BLaER1 treated with 17β-estradiol and CSF1 and Interleukin-3, amounts not matched to agents 10 nM and 100 nM (cell line): Measurements from ENCODE around the gene GID8.

Experiments used
- H3K27ac ChIP-seq, 11 experiments: shearing (Covaris generic); formaldehyde crosslinking; 2 replicates each; pipeline ENCODE4 v1.8.1; 2022
- H3K27me3 ChIP-seq, 11 experiments: shearing (Covaris generic); formaldehyde crosslinking; 2 replicates each; pipeline ENCODE4 v1.8.1; 2022
- H3K36me3 ChIP-seq, 11 experiments: shearing (Covaris generic); formaldehyde crosslinking; 2 replicates each; pipeline ENCODE4 v1.8.1; 2022
- H3K4me1 ChIP-seq, 10 experiments: shearing (Covaris generic); formaldehyde crosslinking; 2 replicates each; pipeline ENCODE4 v1.8.1; 2022
- H3K4me2 ChIP-seq, 11 experiments: shearing (Covaris generic); formaldehyde crosslinking; 2 replicates each; pipeline ENCODE4 v1.8.1; 2022
- H3K4me3 ChIP-seq, 10 experiments: shearing (Covaris generic); formaldehyde crosslinking; 2 replicates each; pipeline ENCODE4 v1.8.1; 2022
- H3K9ac ChIP-seq, 11 experiments: shearing (Covaris generic); formaldehyde crosslinking; 2 replicates each; pipeline ENCODE4 v1.8.1; 2022
- H3K9me3 ChIP-seq, 11 experiments: shearing (Covaris generic); formaldehyde crosslinking; replicated peaks in 1 of 11; 2 replicates each; pipeline ENCODE4 v1.8.1; 2022
- H4K20me1 ChIP-seq, 11 experiments: shearing (Covaris generic); formaldehyde crosslinking; 2 replicates each; pipeline ENCODE4 v1.8.1; 2022
- Cebpa-rat ChIP-seq, 11 experiments: shearing (Covaris generic); IDR thresholded peaks; 2 replicates each; pipeline ENCODE4 v1.8.1; 2022

The GID8 gene

DNA sequence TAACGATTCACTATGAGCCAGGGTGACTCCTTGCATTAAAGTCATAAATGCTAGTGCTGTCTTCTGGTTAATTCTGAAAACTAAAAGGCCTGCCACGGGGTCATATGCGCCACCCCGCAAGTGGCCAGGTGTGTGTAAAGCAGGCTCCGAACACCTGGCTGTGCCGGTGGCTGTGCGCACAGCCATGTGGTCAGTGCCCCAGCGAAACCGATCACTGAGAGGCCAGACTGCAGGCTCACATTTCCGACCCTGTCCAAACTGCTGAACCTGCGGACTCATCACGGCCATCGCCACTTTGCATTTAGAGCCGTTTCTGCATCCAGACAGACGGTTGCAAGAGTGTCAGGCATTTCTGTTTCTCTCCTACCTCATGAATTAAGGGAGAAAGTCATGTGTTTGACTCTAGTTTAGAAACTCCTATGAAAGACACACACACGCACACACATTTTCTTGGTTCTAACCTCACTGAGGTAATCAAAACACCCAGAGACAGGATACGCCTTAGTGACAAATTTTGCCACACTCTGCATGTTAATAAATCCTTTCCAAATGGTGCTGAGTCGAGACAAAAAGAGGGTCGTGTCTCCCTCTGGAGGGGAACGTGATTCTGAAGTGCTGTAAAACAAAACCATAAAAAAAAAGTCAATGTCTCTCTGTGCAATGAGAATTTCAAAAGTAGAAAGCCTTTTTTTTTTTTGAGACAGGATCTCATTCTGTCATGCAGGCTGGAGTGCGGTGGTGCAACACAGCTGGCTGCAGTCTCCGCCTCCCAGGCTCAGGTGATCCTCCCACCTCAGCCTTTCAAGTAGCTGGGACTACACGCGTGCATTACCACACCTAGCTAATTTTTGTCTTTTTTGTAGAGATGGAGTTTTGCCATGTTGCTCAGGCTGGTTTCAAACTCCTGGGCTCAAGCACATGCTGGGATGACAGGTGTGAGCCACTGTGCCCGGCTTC is 45.3 kb upstream of the GID8 start:
- H3K4me1 ChIP-seq, result peaks cover 36 to 84% (median 71%) of the 10 kb centered on the region in 10 experiments
- H3K36me3 ChIP-seq, result peaks cover 78 to 98% (median 92%) of the 10 kb centered on the region in 11 experiments
- peak overlapping the region in 1 of 11 experiments; percentile 16; a peak in 1 of 22 replicates for H3K27ac ChIP-seq
- no peak overlapping the region for H3K4me3 ChIP-seq
- no peak for TF ChIP-seq Cebpa-rat (IDR thresholded peaks at IDR 0.05)
- H3K9ac ChIP-seq, result peak overlapping the region in 2 of 11 experiments; percentile 3 to 64; a peak in 2 of 22 replicates
- H3K27me3 ChIP-seq, result no peaks in the 10 kb centered on the region
- no peaks in the 10 kb centered on the region for H3K9me3 ChIP-seq
- peak overlapping the region in 10 of 11 experiments; percentile 57 to 94 (median 84); a peak in 17 of 22 replicates for H3K4me2 ChIP-seq
- H4K20me1 ChIP-seq, result peaks cover 0 to 95% (median 73%) of the 10 kb centered on the region in 11 experiments; a peak in 19 of 22 replicates

DNA sequence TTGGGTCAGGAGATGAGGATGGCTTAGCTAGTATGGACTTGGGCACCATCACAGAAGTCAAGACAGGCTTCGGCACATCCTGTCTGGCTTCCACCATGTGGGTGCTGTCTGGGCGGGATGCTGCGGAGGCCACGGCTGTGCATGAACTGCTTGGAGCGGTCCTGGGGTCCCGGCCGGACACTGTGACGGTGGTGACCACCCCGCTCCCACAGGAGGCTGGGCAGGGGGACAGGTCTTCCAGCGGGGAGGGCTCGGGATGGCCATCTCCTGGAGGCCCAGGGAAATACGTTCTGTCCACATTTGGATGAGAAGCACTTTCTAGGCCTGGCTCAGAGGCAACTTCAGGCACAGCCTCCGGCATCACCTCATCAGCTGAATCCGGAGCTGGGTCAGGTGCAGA is 44.2 kb upstream of the GID8 start:
- peaks cover 67 to 94% (median 81%) of the 10 kb centered on the region in 11 experiments for H3K36me3 ChIP-seq
- no peaks in the 10 kb centered on the region for H3K9me3 ChIP-seq
- no peak for TF ChIP-seq Cebpa-rat (IDR thresholded peaks at IDR 0.05)
- H3K27me3 ChIP-seq, result no peaks in the 10 kb centered on the region
- peaks cover 0 to 96% (median 76%) of the 10 kb centered on the region in 11 experiments; a peak in 18 of 22 replicates for H4K20me1 ChIP-seq
- peak overlapping the region in 4 of 11 experiments; percentile 47 to 94 (median 68); a peak in 8 of 22 replicates for H3K4me2 ChIP-seq
- no peak overlapping the region for H3K4me3 ChIP-seq
- no peak overlapping the region; a peak in 1 of 22 replicates for H3K9ac ChIP-seq
- H3K27ac ChIP-seq, result no peak overlapping the region
- H3K4me1 ChIP-seq, result peaks cover 36 to 84% (median 70%) of the 10 kb centered on the region in 10 experiments

DNA sequence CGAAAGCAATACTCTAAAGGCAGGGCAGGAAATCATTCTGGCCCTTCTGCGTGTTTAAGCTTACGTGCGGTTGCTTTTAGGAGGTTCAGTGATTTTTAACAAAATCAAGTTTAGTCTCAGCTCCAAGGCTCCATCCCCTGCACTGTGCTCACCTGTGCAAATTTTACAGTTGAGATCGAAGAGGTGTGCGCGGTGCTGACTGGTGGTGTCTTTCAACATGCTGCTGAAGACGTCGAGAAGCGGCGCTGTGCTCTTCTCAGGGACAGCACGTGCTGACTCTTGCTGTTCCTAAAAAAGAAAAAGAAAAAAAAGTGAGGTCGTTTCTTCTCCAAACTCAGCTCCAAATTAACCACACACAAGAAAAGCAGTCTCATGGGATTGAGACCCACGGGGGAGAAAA is 43.7 kb upstream of the GID8 start:
- Histone ChIP-seq H3K9me3 (no peaks in the 10 kb centered on the region), H3K4me1 (peaks cover 38 to 84% (median 73%) of the 10 kb centered on the region in 10 experiments), H4K20me1 (peaks cover under 1 to 98% (median 76%) of the 10 kb centered on the region in 11 experiments; a peak in 19 of 22 replicates), H3K36me3 (peaks cover 62 to 88% (median 76%) of the 10 kb centered on the region in 11 experiments), H3K27me3 (no peaks in the 10 kb centered on the region), H3K4me2 (peak overlapping the region in 7 of 11 experiments; percentile 6 to 94 (median 38); a peak in 11 of 22 replicates), H3K4me3 (no peak overlapping the region), H3K27ac (no peak overlapping the region), H3K9ac (peak overlapping the region in 2 of 11 experiments; percentile 16 to 18; a peak in 2 of 22 replicates)
- TF ChIP-seq Cebpa-rat (IDR thresholded peaks at IDR 0.05), result no peak

DNA sequence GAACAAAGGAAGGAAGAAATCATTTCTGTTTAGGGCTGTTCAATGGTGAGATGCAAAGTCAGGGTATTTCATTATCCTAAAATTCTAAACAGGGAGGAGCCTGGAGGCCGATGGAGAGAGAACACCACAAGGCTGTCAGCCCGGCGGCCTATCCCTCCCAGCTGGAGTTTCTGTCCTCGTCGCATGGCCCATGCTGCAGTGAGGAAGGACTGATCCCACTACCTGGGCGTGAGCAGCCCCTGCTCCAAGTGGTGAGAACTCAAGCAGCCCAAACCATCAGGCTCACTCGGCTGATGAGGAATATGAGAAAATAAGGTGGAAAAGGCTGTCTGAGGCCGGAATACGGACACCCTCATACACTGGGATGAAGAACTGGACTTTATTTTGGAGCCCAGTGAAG is 42.4 kb upstream of the GID8 start:
- peaks cover 10 to 97% (median 76%) of the 10 kb centered on the region in 11 experiments; a peak in 21 of 22 replicates for H4K20me1 ChIP-seq
- H3K27ac ChIP-seq, result no peak overlapping the region
- H3K36me3 ChIP-seq, result peaks cover 49 to 75% (median 63%) of the 10 kb centered on the region in 11 experiments
- TF ChIP-seq Cebpa-rat (IDR thresholded peaks at IDR 0.05), result no peak
- peak overlapping the region in 1 of 11 experiments; percentile 18; a peak in 1 of 22 replicates for H3K9ac ChIP-seq
- H3K4me2 ChIP-seq, result peak overlapping the region in 2 of 11 experiments; percentile 47 to 94; a peak in 2 of 22 replicates
- H3K9me3 ChIP-seq, result no peaks in the 10 kb centered on the region
- no peaks in the 10 kb centered on the region for H3K27me3 ChIP-seq
- no peak overlapping the region for H3K4me3 ChIP-seq
- H3K4me1 ChIP-seq, result peaks cover 39 to 84% (median 75%) of the 10 kb centered on the region in 10 experiments

DNA sequence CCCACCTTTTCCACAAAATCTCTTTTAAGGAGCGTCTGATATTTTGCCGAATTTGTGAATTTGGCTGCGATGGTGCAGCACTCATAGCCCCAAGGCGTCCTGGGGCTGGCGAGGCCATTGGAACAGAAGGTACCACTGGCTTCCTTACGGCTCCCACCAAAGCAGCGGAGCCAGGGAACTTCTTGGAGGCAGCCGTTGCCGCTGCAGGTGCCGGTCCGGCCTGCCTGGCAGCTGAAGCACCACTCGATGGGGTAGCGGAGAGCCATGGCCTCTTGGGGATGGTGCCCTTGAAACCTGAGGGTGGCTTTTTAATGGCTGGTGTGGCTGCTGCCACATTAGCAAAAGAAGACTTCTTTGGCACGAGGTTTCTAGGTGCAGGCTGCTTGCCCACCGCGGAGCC is 41.4 kb upstream of the GID8 start:
- Histone ChIP-seq H3K36me3 (peaks cover 53 to 75% (median 64%) of the 10 kb centered on the region in 11 experiments), H3K9me3 (no peaks in the 10 kb centered on the region), H3K4me2 (no peak overlapping the region), H3K9ac (no peak overlapping the region), H4K20me1 (peaks cover 10 to 98% (median 79%) of the 10 kb centered on the region in 11 experiments; a peak in 21 of 22 replicates), H3K27ac (no peak overlapping the region), H3K27me3 (no peaks in the 10 kb centered on the region), H3K4me1 (peaks cover 36 to 84% (median 75%) of the 10 kb centered on the region in 10 experiments), H3K4me3 (no peak overlapping the region)
- TF ChIP-seq Cebpa-rat (IDR thresholded peaks at IDR 0.05), result no peak

DNA sequence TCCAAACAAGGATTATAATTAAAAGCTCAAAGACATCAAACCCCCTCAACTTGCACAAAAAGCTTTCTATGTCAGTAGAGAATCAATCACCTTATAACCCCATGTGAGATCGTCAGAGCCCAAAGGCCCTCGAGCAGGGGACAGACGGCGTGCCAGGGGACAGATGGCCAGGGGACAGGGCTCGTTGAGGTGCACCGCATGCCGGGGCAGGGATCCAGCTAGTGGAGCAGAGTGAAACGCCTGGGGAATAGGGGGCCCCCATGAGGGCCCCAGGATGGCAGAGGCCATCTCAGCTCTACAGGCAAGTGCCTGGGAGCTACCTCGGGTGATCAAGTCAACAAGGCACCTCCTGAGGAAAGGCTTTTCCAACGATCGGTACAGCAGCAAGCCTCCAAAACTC is 40.3 kb upstream of the GID8 start:
- no peaks in the 10 kb centered on the region for H3K9me3 ChIP-seq
- peaks cover 53 to 75% (median 65%) of the 10 kb centered on the region in 11 experiments for H3K36me3 ChIP-seq
- peaks cover 10 to 98% (median 74%) of the 10 kb centered on the region in 11 experiments; a peak in 21 of 22 replicates for H4K20me1 ChIP-seq
- H3K4me1 ChIP-seq, result peaks cover 27 to 73% (median 64%) of the 10 kb centered on the region in 10 experiments
- H3K27ac ChIP-seq, result no peak overlapping the region
- no peak overlapping the region for H3K9ac ChIP-seq
- TF ChIP-seq Cebpa-rat (IDR thresholded peaks at IDR 0.05), result no peak
- H3K4me3 ChIP-seq, result no peak overlapping the region
- no peak overlapping the region for H3K4me2 ChIP-seq
- no peaks in the 10 kb centered on the region for H3K27me3 ChIP-seq

DNA sequence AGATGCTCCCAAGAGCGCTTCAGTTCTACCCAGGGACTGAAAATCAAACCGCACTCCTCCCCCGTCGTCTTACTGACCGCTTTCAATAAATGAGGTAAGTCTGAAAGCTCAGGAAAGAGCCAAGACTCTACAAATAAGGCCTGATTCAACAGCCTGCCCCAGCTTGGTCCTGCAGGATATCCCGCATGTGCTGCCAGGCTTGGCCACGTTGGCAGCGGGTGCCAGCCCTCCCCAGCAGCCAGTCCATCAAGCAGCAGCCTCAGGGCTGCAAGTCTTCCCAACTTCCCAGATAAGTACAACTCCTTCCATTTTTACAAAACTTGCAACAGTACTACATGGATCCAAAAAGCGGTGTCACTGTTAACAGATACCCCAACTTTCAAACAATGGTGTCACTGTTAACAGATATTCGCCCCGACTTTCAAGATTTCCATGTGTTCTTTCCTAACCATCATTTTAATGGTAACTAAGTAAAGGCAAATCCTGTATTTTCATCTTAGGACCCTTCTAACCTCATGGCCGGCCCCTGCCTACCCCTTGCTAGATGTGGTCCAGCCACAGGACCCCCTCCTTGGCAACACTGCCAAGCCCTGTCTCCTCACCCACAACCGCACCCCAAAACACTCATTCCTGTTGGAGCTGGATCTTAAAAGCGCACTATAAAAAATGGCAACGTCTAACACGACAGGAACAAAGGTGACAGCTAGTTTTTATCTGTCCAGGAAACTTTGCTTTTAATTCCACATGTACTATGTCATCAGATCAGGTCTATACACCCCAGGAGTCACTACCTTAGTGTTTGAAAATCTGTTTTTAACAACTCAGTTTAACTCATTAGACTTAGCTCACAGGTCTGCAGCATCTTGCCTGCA is 39.6 kb upstream of the GID8 start:
- Histone ChIP-seq H3K4me1 (peaks cover 26 to 66% (median 58%) of the 10 kb centered on the region in 10 experiments), H3K9ac (peak overlapping the region in 2 of 11 experiments; percentile 5 to 41; a peak in 2 of 22 replicates), H3K4me2 (peak overlapping the region in 7 of 11 experiments; percentile 59 to 84 (median 76); a peak in 11 of 22 replicates), H4K20me1 (peaks cover 13 to 98% (median 73%) of the 10 kb centered on the region in 11 experiments; a peak in 21 of 22 replicates), H3K4me3 (no peak overlapping the region), H3K27me3 (no peaks in the 10 kb centered on the region), H3K9me3 (no peaks in the 10 kb centered on the region), H3K36me3 (peaks cover 53 to 75% (median 65%) of the 10 kb centered on the region in 11 experiments), H3K27ac (no peak overlapping the region)
- no peak for TF ChIP-seq Cebpa-rat (IDR thresholded peaks at IDR 0.05)

DNA sequence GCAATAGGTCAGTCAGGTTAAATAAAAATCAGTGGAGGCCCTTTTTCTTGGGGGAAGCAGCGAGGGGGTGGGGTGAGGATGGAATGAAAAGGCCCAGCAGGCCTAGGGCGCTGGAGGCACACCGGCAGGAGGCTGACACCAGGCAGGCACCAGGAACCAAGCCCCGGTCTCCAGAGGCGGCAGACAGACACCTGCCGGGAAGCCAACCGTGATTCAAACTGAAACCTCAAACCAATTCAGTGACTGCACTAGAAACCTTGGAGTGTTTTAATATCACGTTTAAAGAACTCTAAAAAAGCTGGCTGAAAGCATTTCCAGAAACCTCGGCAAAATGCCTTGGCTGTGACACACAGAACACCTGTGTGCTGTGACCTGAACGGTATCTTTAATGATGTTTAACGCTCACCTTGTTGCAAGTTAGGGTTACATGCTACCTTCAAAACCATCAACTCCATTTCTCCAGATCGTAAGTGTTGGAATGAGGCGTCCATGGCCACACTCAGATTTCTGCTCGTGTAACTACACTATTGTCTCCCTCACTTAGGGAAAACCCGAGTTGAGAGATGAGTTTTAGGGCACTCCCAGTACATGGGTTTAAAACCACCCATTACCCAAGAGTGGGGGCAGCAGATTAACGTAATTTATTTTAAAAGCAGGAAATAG is 38.8 kb upstream of the GID8 start:
- peak overlapping the region in 10 of 11 experiments; percentile 51 to 84 (median 74); a peak in 18 of 22 replicates for H3K4me2 ChIP-seq
- H3K36me3 ChIP-seq, result peaks cover 53 to 75% (median 65%) of the 10 kb centered on the region in 11 experiments
- H3K27ac ChIP-seq, result no peak overlapping the region
- no peaks in the 10 kb centered on the region for H3K9me3 ChIP-seq
- H3K27me3 ChIP-seq, result no peaks in the 10 kb centered on the region
- peak overlapping the region in 5 of 11 experiments; percentile 5 to 41 (median 23); a peak in 5 of 22 replicates for H3K9ac ChIP-seq
- peaks cover 20 to 98% (median 74%) of the 10 kb centered on the region in 11 experiments; a peak in 21 of 22 replicates for H4K20me1 ChIP-seq
- no peak for TF ChIP-seq Cebpa-rat (IDR thresholded peaks at IDR 0.05)
- peaks cover 26 to 58% (median 51%) of the 10 kb centered on the region in 10 experiments for H3K4me1 ChIP-seq
- no peak overlapping the region for H3K4me3 ChIP-seq
